Measurements from ENCODE around the gene TEDC1. TPM values are rescaled to one million over a fixed set of nuclear protein-coding genes. Genes with fewer than 3 reads are reported as not detected.

The TEDC1 gene
- total and polyA plus RNA-seq, 3 donors from 2014 or later: 8.8 to 16.7 (median 16.4) TPM

DNA sequence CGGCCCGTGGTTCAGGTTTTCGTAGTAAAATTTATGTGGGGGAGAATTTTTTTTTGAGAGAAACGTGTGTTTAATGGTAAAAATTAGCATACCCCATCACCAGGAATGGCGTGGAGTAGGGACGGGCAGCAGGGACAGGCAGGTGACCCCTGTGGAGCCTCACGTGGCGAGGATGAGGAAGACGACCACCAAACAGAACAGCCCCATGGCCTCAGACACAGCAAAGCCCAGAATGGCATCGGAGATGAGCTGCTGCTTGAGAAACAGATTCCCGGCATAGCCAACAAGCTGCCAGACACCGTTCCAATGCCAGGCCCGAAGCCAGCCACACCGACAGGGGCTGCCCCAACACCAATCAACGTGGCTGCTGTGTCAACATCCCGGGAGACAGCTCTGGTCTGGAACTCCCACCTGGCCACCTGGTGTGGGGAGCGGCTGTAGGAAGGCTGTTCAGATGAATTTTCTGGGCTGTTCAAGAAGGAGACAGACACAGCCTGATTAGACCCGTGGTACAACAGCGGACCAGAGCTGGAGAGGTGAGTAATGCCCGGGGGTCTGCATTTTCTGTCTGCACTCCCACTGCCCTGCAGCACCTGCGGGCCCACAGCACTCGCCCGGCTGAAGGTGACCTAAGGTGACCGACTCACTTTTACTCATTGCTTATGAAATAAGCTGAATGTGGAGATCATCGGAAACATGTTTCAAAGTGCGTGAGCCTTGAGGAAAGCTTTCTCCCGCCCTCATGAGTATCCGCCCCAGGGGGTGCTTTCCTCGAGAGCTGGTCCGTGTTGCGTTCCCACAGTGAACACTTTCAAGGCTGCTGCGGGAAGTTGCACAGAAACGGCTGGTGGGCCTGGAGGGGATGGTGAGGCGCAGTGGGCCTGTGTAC is 45.9 kb downstream of the TEDC1 start:
- intact Hi-C loops (cut with DNase I; ENCODE audit: low total_unique reads): no loop called here
- TF ChIP-seq, protein P1, sequence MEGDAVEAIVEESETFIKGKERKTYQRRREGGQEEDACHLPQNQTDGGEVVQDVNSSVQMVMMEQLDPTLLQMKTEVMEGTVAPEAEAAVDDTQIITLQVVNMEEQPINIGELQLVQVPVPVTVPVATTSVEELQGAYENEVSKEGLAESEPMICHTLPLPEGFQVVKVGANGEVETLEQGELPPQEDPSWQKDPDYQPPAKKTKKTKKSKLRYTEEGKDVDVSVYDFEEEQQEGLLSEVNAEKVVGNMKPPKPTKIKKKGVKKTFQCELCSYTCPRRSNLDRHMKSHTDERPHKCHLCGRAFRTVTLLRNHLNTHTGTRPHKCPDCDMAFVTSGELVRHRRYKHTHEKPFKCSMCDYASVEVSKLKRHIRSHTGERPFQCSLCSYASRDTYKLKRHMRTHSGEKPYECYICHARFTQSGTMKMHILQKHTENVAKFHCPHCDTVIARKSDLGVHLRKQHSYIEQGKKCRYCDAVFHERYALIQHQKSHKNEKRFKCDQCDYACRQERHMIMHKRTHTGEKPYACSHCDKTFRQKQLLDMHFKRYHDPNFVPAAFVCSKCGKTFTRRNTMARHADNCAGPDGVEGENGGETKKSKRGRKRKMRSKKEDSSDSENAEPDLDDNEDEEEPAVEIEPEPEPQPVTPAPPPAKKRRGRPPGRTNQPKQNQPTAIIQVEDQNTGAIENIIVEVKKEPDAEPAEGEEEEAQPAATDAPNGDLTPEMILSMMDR (IDR thresholded peaks at IDR 0.05): no peak
- TF ChIP-seq POLR2A (IDR thresholded peaks at IDR 0.05): no peak
- Histone ChIP-seq H3K27ac (no peak overlapping the region), H3K9me3 (no peaks in the 10 kb centered on the region), H3K27me3 (no peaks in the 10 kb centered on the region), H3K4me3 (no peak overlapping the region), H3K36me3 (ENCODE audit: low read depth, missing control alignments) (no peaks in the 10 kb centered on the region), H3K4me1 (no peaks in the 10 kb centered on the region)
- WGBS, 2 donors: 79 to 83% methylated on average over 33 to 34 of the region's 34 CpGs
- DNase-seq: no peak

DNA sequence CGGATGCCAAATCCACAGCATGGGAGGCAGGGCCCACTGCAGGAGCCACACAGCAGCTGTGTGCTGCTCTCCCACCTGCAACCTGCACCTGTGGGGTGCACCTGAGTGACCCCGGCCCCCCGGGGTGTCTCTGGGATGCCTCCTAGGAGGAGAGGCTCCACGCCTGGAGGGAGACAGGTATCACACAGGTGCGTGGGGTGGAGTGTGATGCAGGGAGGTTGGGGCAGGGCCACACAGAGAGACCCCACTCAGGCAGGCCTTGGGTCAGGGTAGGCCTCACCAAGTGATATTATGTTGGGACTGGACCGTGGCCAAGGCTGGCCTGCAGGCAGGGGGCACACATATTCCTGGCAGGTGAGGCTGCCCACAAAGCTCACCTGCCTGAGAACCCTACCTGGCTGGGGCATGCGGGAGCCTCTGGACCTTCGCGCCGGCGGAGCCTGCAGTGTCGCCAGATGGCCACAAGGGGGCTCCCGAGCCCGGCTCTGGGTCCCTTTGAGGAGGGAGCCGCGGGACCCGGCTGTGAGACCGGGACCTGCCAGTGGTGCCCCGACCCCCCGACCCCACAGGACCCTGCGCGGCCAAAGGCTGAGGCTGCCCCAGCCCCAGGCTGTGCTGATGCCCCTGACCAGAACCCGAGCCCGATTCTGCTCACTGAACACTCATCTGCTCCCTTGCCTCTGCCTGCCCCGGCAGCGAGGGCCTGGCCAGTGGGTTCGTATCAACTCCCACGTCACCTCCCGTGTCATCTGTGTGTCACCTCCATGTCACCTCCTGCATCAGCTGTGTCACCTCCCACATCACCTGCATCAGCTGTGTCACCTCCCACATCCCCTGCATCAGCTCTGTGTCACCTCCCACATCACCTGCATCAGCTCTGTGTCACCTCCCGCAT is 46.8 kb downstream of the TEDC1 start:
- intact Hi-C loops (cut with DNase I; ENCODE audit: low total_unique reads): no loop called here
- TF ChIP-seq, protein P1 (IDR thresholded peaks at IDR 0.05): peak; percentile 81 to 99 (median 81)
- TF ChIP-seq POLR2A (IDR thresholded peaks at IDR 0.05): no peak
- peak; percentile 74 for DNase-seq
- WGBS, 2 donors: 26 to 44% methylated on average over 14 to 24 of the region's 30 CpGs
- Histone ChIP-seq H3K27ac (no peak overlapping the region), H3K27me3 (no peaks in the 10 kb centered on the region), H3K9me3 (no peaks in the 10 kb centered on the region), H3K36me3 (ENCODE audit: low read depth, missing control alignments) (no peaks in the 10 kb centered on the region), H3K4me3 (no peak overlapping the region), H3K4me1 (no peaks in the 10 kb centered on the region)

DNA sequence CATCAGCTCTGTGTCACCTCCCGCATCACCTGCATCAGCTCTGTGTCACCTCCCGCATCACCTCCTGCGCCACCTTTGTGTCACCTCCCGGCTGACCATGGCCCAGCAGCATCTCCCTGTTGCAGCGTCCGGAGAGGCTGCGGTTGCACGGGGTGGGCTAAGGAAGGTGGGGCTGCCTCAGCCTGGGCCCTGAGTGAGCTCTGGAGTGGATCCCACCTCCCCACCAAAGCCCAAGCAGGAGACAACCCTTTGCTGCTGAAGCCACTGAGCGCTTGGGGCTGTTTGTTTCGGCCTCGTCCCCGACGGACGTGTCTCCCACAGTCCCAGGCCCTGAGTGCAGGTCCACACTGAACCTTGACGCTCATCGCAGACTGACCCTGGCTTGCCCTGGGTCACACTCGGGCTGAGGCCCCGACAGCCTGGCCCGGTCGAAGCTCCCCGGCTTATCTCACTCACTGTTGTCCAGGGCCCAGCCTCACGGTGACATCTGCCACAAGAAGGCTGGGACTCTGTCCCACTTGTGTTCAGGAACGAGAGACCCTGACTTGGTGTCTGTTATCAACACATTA is 47.5 kb downstream of the TEDC1 start:
- Histone ChIP-seq H3K9me3 (no peaks in the 10 kb centered on the region), H3K27ac (no peak overlapping the region), H3K4me3 (no peak overlapping the region), H3K4me1 (no peaks in the 10 kb centered on the region), H3K27me3 (no peaks in the 10 kb centered on the region), H3K36me3 (ENCODE audit: low read depth, missing control alignments) (no peaks in the 10 kb centered on the region)
- intact Hi-C loops (cut with DNase I; ENCODE audit: low total_unique reads): no loop called here
- TF ChIP-seq POLR2A (IDR thresholded peaks at IDR 0.05): no peak
- TF ChIP-seq, protein P1 (IDR thresholded peaks at IDR 0.05): no peak
- no peak for DNase-seq
- WGBS, 2 donors: 85 to 89% methylated on average over 5 to 23 of the region's 23 CpGs

DNA sequence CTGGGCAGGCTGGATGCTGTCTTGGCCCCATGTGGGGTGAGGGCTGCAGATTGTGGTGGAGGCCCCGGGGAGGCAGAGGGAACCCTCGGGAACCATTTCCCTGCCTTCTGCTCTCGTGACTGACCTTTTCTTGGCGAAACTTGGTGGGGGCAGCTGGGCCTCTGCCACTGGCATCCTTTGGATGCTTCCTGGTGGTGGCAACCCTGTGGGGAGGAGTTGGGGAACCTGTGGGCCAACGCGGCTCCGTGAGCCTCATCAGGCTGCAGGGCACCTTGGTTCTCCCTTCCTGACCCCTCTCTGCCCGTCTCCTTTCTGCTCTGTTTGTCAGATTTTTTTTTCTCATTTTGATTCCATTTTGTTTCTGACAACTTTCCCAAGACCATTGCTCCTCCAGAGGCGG is 49.8 kb downstream of the TEDC1 start:
- H3K27ac ChIP-seq: no peak overlapping the region
- no peaks in the 10 kb centered on the region for H3K36me3 ChIP-seq (ENCODE audit: low read depth, missing control alignments)
- no peaks in the 10 kb centered on the region for H3K9me3 ChIP-seq
- no peaks in the 10 kb centered on the region for H3K27me3 ChIP-seq
- intact Hi-C loops (cut with DNase I; ENCODE audit: low total_unique reads): no loop called here
- no peak for TF ChIP-seq POLR2A (IDR thresholded peaks at IDR 0.05)
- TF ChIP-seq, protein P1 (IDR thresholded peaks at IDR 0.05): no peak
- 86 to 92% methylated on average over 8 to 9 of the region's 9 CpGs for WGBS, 2 donors
- DNase-seq: no peak
- H3K4me1 ChIP-seq: no peaks in the 10 kb centered on the region
- no peak overlapping the region for H3K4me3 ChIP-seq

Measured in testis (tissue), 3 donors.